Uterus (tissue), 2 donors: ENCODE measurements around the gene LDLRAD4.

Experiments used
- CTCF ChIP-seq, 4 experiments: fragments of 200-600 bp in 2 of 4; fragments of 450-650 bp in 2 of 4; sonication (generic) in 2 of 4; IDR thresholded peaks; one replicate each; pipeline ENCODE4 v1.5.1; 2016 to 2019; ENCODE audit warnings: antibody characterized with exemption in 4 of 4, mild to moderate bottlenecking in 2 of 4, moderate library complexity in 1 of 4
- POLR2A ChIP-seq, 2 donors: fragments of 450-650 bp; IDR thresholded peaks; one replicate each; pipeline ENCODE4 v1.6.1; 2016; ENCODE audit warnings: antibody characterized with exemption in 2 of 2, mild to moderate bottlenecking in 1 of 2, moderate library complexity in 1 of 2

- TF ChIP-seq CTCF (IDR thresholded peaks at IDR 0.05): no peak
- TF ChIP-seq POLR2A (IDR thresholded peaks at IDR 0.05): no peak
These were observed 220.9 kb downstream of the LDLRAD4 start for GRCh38 chr18:13439461-13439860.
